Upper lobe of left lung (tissue), 4 donors: ENCODE results near the gene MAP3K6.

Source experiments
- EP300 ChIP-seq, 4 donors: sonication (generic); formaldehyde crosslinking; IDR thresholded peaks; one replicate each; pipeline ENCODE4 v1.5.1; 2017; ENCODE audit warnings: antibody characterized with exemption in 4 of 4, control low read depth in 2 of 4
- POLR2A ChIP-seq, 4 donors: fragments of 450-650 bp; IDR thresholded peaks; one replicate each; pipeline ENCODE4 v1.5.1; 2016 to 2017; ENCODE audit warnings: antibody characterized with exemption in 4 of 4, mild to moderate bottlenecking in 2 of 4
- POLR2AphosphoS5 ChIP-seq, 2 donors: sonication (generic); formaldehyde crosslinking; IDR thresholded peaks; one replicate each; pipeline ENCODE4 v1.5.1; 2017; ENCODE audit warnings: antibody characterized with exemption in 2 of 2
- TF ChIP-seq, protein P1 (sequence below), 6 experiments: fragments of 450-650 bp in 4 of 6; fragments of 200-600 bp in 2 of 6; sonication (generic) in 2 of 6; IDR thresholded peaks; one replicate each; pipeline ENCODE4 v1.5.1; 2016 to 2019; ENCODE audit warnings: antibody characterized with exemption in 6 of 6

- TF ChIP-seq, protein P1, sequence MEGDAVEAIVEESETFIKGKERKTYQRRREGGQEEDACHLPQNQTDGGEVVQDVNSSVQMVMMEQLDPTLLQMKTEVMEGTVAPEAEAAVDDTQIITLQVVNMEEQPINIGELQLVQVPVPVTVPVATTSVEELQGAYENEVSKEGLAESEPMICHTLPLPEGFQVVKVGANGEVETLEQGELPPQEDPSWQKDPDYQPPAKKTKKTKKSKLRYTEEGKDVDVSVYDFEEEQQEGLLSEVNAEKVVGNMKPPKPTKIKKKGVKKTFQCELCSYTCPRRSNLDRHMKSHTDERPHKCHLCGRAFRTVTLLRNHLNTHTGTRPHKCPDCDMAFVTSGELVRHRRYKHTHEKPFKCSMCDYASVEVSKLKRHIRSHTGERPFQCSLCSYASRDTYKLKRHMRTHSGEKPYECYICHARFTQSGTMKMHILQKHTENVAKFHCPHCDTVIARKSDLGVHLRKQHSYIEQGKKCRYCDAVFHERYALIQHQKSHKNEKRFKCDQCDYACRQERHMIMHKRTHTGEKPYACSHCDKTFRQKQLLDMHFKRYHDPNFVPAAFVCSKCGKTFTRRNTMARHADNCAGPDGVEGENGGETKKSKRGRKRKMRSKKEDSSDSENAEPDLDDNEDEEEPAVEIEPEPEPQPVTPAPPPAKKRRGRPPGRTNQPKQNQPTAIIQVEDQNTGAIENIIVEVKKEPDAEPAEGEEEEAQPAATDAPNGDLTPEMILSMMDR (IDR thresholded peaks at IDR 0.05) = no peak
- TF ChIP-seq EP300 (IDR thresholded peaks at IDR 0.05) (no peak), POLR2AphosphoS5 (IDR thresholded peaks at IDR 0.05) (no peak), POLR2A (IDR thresholded peaks at IDR 0.05) (no peak)
Measured at GRCh38 chr1:27379564-27380122, 12.9 kb upstream of the MAP3K6 start.
